ENCODE results near the gene CDC73.

- TF ChIP-seq POLR2AphosphoS5 (IDR thresholded peaks at IDR 0.05; ENCODE audit: low read depth, low read length) (no peak), TAF1 (IDR thresholded peaks at IDR 0.05; ENCODE audit: borderline replicate concordance, insufficient read depth, low read length) (no peak), REST (IDR thresholded peaks at IDR 0.05; ENCODE audit: insufficient read depth in 1 of 2, low read depth in 2 of 2, low read length in 2 of 2) (no peak), FOXP2 (optimal IDR thresholded peaks at IDR 0.05; ENCODE audit: borderline replicate concordance, extremely low read depth, extremely low read length, insufficient read depth) (no peak)
These were observed 42.6 kb upstream of the CDC73 start for GRCh38 chr1:193079187-193079586.
